ENCODE measurements around the gene SLC22A3. TPM values are rescaled to one million over a fixed set of nuclear protein-coding genes. Genes with fewer than 3 reads are reported as not detected.
A peak's percentile ranks its signal among the peaks of the same experiment; 100 is the strongest.

Gene SLC22A3
- total and polyA plus RNA-seq, 2 of the 4 experiments (the other 2 are of a cell fraction) = not detected

- Histone ChIP-seq H3K9ac (ENCODE audit: low read depth, low read length) (no peak overlapping the region), H3K4ac (ENCODE audit: low read depth, low read length) (peak overlapping the region; percentile 90), H2BK120ac (ENCODE audit: low read depth, low read length) (peak overlapping the region; percentile 91), H2BK20ac (ENCODE audit: low read depth, low read length) (peak overlapping the region; percentile 95), H2AK9ac (replicated peaks; ENCODE audit: low read depth, low read length, poor library complexity) (no peak overlapping the region), H3K9me3 (ENCODE audit: control insufficient read depth, insufficient read depth, low read length) (no peaks in the 10 kb centered on the region), H3K23ac (ENCODE audit: low read depth, low read length) (peak overlapping the region; percentile 71; the same call in 1 of the 2 replicates), H2BK5ac (ENCODE audit: low read depth, low read length, poor library complexity, severe bottlenecking) (peak overlapping the region; percentile 56), H4K8ac (ENCODE audit: low read depth in 2 of 2, low read length in 2 of 2) (peak overlapping the region in 1 of 2 experiments; percentile 72; a peak in 2 of 4 replicates), H4K91ac (ENCODE audit: insufficient read depth, low read depth, low read length) (peak overlapping the region; percentile 83), H2AK5ac (ENCODE audit: low read depth, low read length) (peak overlapping the region; percentile 62; the same call in 1 of the 2 replicates), H3K4me2 (ENCODE audit: low read depth, low read length) (no peak overlapping the region; the same call in 1 of the 2 replicates), H2BK15ac (ENCODE audit: low read depth, low read length) (peak overlapping the region; percentile 52; the same call in 1 of the 3 replicates), H3K56ac (ENCODE audit: extremely low read depth, insufficient read depth, low read length) (no peak overlapping the region; the same call in 1 of the 2 replicates), H3K4me1 (ENCODE audit: control insufficient read depth, insufficient read depth, low read length) (peaks cover 5% of the 10 kb centered on the region), H3K36me3 (ENCODE audit: control insufficient read depth, insufficient read depth, low read length) (no peaks in the 10 kb centered on the region), H2AFZ (replicated peaks; ENCODE audit: low read length, poor library complexity) (peak overlapping the region; percentile 37), H4K5ac (ENCODE audit: low read depth, low read length) (peak overlapping the region; percentile 35), H3K14ac (replicated peaks; ENCODE audit: low read depth, low read length) (peak overlapping the region; percentile 88), H4K20me1 (ENCODE audit: insufficient read depth, low read length) (no peaks in the 10 kb centered on the region), H3K18ac (ENCODE audit: low read depth, low read length) (peak overlapping the region; percentile 9; the same call in 1 of the 2 replicates), H3K4me3 (ENCODE audit: insufficient read depth, low read depth, low read length) (no peak overlapping the region), H3K27ac (ENCODE audit: insufficient read depth, low read length) (peak overlapping the region; percentile 53; the same call in 1 of the 2 replicates), H3K27me3 (ENCODE audit: control insufficient read depth, insufficient read depth, low read length) (no peaks in the 10 kb centered on the region), H3K9me1 (ENCODE audit: insufficient read depth, low read length) (peaks cover 5% of the 10 kb centered on the region), H3K79me1 (ENCODE audit: low read depth in 1 of 2, low read length in 2 of 2) (no peaks in the 10 kb centered on the region)
- BruUV-seq (replicated peaks) = no TSS peak
- peak; percentile 90 for ATAC-seq (ENCODE audit: low read depth)
- ChIA-PET POLR2A (ENCODE audit: unreplicated experiment) (no interaction called here), CTCF (interaction anchor here (0.6 kb wide), 1 partner anchor 501 kb away, joined by 4 read pairs; no protein-coding TSS in a partner anchor)
- in situ Hi-C loops (cut with MboI; ENCODE audit: low sequenced_read_pairs) (loop anchor here (25.0 kb wide), 1 partner anchor 600 kb away; no protein-coding TSS in a partner anchor), dilution Hi-C loops (cut with HindIII; ENCODE audit: low sequenced_read_pairs, unreplicated experiment) (no loop called here), intact Hi-C loops (cut with micrococcal nuclease) (no loop called here)
- peak; percentile 87 for DNase-seq
- no CpG with 5 or more reads among the region's 3 CpGs for WGBS, 2 experiments (ENCODE audit: extremely low coverage in 2 of 2, insufficient read length in 1 of 2)
- no peak for TF ChIP-seq BHLHE40 (IDR thresholded peaks at IDR 0.05; ENCODE audit: low read depth, low read length)
- TF ChIP-seq, protein P1, sequence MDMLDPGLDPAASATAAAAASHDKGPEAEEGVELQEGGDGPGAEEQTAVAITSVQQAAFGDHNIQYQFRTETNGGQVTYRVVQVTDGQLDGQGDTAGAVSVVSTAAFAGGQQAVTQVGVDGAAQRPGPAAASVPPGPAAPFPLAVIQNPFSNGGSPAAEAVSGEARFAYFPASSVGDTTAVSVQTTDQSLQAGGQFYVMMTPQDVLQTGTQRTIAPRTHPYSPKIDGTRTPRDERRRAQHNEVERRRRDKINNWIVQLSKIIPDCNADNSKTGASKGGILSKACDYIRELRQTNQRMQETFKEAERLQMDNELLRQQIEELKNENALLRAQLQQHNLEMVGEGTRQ (IDR thresholded peaks at IDR 0.05; ENCODE audit: low read depth, low read length) = no peak
- TF ChIP-seq CEBPB (IDR thresholded peaks at IDR 0.05; ENCODE audit: low read depth, low read length) = no peak
- no peak for TF ChIP-seq MAFK (IDR thresholded peaks at IDR 0.05; ENCODE audit: low read depth, low read length)
- no peak for TF ChIP-seq RFX5 (IDR thresholded peaks at IDR 0.05; ENCODE audit: low read depth, low read length)
- no peak for TF ChIP-seq CHD1 (IDR thresholded peaks at IDR 0.05; ENCODE audit: low read depth, low read length)
- TF ChIP-seq FOS (IDR thresholded peaks at IDR 0.05; ENCODE audit: low read depth, low read length) = no peak
- TF ChIP-seq, protein P2, sequence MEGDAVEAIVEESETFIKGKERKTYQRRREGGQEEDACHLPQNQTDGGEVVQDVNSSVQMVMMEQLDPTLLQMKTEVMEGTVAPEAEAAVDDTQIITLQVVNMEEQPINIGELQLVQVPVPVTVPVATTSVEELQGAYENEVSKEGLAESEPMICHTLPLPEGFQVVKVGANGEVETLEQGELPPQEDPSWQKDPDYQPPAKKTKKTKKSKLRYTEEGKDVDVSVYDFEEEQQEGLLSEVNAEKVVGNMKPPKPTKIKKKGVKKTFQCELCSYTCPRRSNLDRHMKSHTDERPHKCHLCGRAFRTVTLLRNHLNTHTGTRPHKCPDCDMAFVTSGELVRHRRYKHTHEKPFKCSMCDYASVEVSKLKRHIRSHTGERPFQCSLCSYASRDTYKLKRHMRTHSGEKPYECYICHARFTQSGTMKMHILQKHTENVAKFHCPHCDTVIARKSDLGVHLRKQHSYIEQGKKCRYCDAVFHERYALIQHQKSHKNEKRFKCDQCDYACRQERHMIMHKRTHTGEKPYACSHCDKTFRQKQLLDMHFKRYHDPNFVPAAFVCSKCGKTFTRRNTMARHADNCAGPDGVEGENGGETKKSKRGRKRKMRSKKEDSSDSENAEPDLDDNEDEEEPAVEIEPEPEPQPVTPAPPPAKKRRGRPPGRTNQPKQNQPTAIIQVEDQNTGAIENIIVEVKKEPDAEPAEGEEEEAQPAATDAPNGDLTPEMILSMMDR (conservative IDR thresholded peaks at IDR 0.05; ENCODE audit: low read depth, low read length) = no peak
Measured at GRCh38 chr6:160462551-160463109, 114.5 kb downstream of the SLC22A3 start.
